Measurements from ENCODE around the gene SMOC2.

GRCh38 chr6:168440520-168441433 is at the start of gene SMOC2:
- TF ChIP-seq CTCF (IDR thresholded peaks at IDR 0.05; ENCODE audit: low read depth, low read length): no peak
- no peak for TF ChIP-seq EZH2phosphoT487 (IDR thresholded peaks at IDR 0.05; ENCODE audit: low read depth)

Data from OCI-LY3 (cell line).